Stromal cell of bone marrow (primary cell): ENCODE measurements around the gene TRIM15.

Source experiments
- DNase-seq: peaks from one replicate; pipeline ENCODE4 v3.0.0-alpha.2; 2012; ENCODE audit warnings: low read depth

The TRIM15 gene

DNA sequence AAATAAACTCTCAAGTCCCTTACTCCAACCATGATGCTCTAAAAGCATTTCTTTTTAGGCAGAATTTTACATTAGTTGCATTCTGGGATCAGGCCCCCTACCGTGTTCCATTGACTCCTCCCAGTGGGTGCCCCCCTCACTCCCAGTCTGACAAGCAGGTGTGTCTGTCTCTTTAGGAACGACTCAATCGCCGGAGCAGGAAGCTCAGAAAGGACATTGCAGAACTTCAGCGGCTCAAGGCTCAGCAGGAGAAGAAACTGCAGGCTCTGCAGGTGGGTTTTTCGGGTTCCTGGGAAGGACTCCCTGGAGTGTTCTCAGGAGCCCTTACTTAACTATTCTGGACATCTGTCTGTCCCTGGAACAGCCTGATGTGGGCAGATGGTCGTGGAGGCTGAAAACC is 17.5 kb upstream of the TRIM15 start:
- DNase-seq = no peak

DNA sequence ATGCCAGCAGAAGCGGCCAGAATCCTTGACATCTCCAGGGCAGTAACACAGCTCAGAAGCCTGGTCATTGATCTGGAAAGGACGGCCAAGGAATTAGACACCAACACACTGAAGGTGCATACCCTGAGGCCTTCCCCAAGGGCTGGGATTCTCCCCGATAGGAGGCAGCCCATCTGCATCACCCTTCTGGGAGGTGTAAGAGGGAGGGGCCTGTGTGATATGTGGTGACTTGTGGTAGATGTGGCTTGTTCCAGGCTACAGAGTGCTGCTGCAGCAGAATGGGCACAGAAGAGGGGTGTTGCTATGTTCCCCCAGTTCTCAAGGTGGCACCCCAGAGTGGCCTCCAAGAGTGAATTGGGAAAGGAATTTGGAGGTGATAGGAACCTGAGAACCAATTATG is 16.2 kb upstream of the TRIM15 start:
- DNase-seq = no peak

DNA sequence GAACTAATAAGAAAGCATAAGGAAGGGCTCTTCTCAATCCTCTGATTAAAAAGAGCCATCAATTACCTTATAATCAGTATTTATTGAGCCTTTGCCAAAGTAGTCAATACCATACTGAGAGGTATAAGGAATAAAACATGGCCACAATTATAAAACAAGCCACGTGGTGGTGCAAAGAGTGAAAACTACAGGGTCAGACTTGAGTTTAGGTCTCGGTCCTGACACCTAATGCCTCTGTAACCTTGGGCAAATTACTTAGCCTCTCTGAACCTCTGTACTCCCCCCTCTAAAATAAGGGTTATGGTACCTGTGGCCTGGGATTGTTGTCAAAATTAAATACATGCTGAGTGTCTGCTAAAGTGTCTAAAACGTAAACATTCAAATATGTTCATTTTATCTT is 14.1 kb upstream of the TRIM15 start:
- no peak for DNase-seq

DNA sequence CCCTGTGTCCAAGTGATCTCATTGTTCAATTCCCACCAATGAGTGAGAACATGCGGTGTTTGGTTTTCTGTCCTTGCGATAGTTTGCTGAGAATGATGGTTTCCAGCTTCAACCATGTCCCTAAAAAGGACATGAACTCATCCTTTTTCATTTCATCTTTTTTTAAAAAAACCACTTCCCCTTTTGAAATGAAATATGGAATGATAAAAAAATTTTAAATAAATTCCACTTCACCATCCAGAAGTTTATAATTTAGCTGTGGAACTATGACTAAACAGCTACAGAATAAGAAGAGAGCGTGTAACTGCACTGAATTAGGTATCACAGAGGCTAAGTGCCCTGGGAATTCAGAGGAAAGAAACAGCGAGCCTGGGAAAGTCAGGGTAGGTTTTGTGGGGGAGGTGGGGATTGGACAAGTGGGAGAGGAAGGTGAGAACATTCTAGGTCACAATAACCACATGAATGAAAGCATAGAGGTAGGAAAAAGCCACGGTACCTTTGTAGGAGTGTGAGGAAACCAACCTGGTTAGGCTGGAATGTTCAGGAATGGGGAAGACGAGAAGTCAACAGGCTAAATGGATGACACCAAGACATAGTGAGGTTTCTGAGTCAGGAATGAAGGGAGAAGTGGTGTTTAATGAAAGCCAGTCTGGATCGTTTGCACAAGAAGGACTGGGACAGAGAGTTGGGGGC is 13.3 kb upstream of the TRIM15 start:
- DNase-seq = no peak

DNA sequence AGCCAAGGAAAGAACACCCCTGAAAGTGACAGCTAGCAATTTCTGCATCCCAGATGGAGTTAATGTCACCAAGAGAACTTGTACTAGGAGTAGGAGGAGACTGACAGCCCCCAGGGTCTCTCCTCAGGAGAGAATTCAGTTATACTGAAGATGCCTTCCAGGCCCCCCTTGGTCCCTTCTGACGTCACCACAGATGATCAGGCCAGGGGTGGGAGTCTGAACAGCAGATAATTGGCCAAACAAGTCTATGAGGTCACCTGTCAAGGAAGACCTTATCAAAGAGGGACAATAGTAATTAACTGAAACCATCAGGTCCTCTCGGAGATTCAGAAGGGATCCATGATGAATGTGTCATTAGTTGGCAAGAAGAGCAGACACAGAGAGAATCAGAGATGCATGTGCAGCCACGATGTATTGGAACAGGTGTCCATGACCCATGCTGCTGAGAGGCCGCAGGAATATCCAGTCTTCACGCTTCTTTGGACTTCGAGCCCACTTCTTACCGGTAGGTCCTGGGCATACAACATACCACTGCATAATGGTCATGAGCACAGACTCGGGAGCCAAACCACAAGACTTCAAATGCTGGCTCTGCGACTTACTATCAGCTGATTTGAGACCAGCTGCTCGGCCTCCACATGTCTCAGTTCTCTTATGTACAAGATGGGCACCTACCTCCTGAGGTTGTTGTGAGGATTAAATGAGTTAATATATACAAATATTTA is 12.5 kb upstream of the TRIM15 start:
- no peak for DNase-seq

DNA sequence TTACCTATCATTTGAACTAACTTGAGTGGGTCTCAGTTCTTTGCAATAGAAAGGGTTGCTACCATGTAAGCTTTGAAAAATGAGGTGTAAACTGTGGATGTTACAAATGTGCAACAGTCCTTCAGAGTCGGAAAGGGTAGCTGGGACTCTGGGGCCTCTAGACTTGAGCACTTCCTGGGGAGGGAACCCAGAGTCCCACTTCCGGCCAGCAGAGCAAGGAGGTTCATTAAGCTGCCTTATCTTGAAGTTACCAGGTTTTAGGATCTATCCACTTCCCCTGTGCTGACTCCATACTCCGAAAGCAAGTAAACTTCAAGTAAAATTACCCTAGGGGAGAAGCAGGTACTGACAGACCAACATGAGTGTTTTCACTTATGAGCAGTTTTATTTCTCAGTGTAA is 11.8 kb upstream of the TRIM15 start:
- no peak for DNase-seq

DNA sequence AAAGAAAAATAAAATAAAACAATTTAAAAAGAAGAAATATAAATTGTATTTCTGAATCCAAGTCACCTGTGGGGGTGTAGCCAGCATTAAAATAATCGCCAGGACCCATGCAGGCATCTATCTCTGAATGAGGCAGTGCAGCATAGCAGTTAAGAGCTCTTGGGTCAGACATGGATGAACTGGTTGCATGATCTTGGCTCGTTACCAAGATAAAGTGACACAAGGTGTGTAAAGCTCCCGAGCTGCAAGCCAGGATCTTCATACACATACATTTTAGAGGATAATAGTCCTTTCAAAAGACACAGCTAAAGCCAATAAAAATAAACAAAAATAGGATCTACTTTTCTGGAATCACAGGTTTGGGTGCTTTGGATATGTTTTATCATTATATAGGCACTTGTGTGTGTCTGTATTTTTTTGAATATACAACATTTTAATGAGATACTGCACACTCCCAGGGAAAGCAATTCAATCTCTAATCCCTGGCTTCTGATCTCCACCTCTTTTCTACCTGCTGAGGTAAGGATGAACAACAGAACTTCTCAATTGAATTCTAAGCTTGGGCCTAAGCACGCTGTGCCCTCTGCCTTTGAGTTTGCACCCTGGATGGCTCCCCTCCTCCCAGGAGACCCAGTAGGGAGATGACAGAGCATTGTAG is 11.2 kb upstream of the TRIM15 start:
- DNase-seq = no peak

DNA sequence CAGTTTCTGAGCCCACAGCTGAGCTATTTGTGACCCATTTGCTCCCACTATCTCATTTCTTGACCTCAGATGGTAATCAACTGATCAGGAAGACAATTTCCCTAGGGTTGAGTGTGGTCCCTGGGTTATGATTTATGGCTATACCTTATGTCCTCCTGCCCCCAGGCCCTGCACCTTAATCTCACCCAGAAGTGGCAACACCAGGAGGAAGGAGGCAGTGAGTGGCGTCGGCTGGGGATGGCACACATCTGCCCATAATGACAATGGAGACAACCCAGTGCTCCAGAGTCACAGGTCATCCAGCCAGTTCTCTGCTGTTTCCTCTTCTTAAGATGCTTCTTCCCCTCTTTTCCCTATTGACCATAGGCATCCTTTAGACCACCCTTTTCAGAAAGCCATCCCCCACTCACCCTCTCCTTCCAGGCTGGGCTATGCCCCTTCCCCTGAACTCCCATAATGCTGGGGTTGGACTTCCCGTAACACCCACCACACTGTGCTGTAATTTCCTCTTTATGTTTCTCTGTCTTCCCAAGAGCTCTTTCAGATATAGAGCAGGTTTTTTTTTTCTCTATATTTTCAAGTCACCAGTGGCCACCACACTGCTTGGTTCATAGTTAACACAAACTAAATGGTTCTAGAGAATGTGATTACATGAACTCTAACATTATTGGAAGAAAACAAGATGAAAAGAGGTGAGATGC is 10.3 kb upstream of the TRIM15 start:
- DNase-seq = no peak

DNA sequence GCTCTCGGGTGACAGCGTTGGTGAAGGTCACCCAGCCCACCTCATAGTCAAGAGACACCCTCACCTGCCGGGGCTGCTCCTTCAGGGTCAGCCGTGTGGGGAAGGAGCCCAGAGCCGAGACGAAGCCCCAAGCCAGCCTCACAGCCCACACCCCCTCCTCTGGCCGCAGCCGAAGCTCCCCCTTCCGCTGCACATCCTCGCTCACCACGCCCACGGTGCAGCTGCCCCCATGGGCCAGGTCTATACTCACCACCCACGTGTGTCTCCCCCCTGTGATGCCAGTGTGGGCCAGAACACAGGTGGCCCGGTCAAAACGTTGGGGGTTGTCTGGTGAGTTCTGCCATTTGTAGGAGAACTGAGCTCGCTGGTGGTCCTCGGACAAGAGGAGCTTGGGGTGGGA is 9.3 kb upstream of the TRIM15 start:
- DNase-seq = no peak

DNA sequence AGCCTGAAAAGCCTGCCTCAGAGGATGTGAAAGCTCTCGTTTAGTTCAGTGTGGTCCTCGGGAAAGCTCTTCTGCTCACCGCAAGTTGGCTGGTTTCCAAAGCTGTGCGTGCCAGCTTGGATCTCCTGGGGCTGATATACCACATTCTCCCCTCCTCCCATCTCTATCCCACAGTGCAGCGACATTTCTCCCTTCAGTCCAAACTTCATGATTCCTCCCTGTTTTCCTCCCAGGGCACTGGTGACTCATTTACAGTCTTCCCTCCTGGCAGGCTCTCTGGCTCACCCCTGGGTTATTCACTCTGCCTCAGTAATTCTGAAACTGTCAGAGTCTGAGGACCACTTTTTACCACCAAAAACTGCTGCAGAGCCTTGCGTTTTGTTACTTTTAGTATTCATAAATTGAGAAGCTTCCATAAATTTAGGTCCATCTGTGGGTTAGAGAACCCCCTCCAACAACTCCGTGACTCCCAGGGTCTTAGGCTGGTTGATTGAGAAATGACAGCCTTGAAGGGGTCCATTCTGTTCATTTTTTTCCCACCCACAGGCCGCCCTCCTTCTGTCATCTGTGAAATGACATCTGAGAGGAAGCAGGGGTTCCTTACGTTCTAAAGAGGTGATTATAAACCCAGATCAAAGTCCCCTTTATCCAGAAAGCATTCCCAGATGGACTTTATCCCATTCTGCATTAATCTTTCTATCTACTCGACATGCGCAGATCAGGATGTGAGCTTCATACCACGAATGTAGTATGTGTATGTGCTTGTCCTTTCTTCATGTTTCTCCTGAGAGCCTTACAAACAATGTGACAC is 8.4 kb upstream of the TRIM15 start:
- peak; percentile 82 for DNase-seq

DNA sequence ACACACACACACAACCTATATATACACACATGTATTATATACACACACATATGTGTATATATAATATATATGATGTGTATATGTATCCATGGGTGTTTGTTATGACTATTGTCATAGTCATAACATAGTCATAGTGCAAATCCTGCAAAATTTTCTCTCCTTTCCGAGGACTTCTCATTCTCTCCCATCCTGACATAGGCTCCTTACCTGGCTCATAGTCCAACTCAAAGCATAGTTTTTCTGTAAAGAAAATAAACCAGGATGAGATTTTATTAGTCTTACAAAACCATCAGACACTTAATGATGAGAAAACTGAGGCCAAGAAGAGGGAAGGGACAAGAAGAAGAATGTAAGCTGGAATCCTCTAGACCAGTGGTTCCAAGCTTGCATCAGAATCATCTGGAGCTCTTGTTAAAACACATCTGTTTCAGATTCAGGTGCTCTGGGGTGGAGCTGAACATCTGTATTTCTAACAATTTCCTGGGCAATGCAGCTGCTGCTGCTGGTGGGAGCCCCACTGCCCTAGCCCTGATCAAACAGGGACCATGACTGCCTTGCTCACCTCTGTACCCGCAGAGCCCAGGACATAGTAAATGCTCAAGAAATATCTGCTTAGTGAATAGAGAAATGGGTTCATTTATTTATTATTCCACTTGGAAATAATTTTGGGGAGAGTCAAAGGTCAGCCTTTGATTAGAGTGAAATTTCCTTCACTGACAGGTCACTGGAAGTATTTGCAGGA is 7.7 kb upstream of the TRIM15 start:
- no peak for DNase-seq

DNA sequence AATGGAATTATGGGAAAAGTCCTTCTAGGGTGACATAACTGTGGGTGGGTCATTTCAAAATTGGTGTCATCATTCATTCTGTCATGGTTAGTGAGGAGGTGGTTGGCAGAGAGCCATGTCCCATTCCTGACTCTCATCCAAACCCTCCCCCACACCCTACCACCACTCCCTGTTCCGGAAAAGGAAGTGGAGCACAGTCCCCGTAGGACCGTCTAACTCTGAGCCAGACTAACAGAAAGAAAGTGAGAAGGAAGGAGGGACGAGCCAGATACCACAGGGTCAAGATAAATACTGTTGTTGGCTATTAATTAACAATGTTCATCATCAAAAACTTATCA is 7.1 kb upstream of the TRIM15 start:
- peak; percentile 16 for DNase-seq

DNA sequence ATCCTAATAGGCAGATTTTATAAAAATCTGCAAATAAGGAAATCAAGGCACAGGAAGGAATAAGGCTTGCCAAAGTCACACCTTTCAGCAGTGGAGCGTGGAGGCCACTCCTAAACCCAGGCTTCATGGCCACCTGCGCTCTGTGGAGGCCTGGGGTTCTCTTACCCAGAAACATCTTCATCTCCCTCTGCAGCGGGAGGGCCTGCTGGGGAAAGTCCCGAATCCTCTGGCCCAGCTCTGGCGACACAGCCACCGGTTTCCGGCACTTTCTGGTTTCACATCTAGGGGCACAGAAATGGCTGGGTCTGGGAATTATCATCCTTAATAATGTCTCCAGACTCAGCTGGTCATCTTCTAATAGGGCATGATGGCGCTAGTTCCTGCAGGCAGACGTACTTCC is 6.6 kb upstream of the TRIM15 start:
- DNase-seq = no peak

DNA sequence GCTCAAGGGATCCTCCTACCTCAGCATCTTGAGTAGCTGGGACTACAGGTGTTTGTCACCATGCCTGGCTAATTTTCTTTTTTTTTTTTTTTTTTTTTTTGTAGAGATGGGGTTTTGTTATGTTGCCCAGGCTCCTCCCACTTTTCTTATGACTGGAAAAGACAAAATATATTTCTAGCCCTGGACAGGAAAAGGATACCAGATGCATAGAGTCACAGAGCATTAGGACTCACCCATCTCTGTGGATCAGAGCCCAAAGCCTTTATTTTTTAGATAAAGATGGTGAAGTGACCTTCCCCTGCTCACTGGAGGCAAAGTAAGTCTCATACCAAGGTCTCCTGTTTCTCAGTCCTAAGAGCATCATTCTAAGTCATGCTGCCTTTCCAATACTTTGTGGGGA is 5.8 kb upstream of the TRIM15 start:
- no peak for DNase-seq

DNA sequence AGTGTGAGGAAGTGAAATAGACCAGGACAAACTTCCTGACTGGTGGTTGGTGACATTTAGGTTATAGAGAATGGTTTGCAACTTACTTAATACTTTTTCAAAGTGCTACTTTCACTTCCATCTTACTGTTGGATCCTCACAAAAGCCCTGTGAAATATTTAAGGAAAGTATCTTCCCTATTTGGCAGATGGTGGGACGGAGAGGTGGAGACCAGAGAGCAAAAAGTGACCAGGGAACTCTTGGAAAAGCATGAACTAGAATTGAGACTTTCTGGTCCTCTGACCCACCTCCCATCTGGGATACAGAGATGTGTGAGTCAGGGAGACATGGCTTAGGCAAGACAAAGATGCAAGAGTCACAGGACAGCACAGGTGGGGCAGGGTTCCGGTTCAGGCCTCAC is 5.3 kb upstream of the TRIM15 start:
- DNase-seq = no peak

DNA sequence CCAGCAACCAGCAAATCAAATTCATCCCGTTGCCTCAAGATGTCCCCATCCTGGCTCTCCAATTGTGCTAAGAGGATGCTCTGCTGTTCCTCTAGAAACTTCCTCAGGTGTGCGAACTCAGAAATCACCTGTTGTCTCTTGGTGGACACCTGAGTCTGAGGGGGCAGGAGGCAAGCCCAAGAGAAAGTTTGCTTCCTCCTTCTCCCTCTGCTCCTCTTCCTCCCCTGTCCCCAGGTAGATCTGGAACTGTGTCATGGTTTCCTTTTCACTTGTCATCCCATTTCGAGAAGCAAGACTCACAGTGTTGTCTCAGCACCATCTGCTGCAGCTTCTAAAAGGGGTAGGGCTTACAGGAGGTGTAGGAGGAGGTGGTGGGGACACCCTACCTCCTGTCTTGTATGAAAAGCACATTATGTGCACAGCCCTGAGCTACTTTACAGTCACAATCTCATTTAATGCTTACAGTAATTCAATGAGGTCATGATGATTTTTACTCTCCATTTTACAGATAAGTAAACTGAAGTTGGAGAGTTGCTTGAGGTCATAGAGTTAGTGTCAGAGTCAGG is 4.8 kb upstream of the TRIM15 start:
- DNase-seq = no peak

DNA sequence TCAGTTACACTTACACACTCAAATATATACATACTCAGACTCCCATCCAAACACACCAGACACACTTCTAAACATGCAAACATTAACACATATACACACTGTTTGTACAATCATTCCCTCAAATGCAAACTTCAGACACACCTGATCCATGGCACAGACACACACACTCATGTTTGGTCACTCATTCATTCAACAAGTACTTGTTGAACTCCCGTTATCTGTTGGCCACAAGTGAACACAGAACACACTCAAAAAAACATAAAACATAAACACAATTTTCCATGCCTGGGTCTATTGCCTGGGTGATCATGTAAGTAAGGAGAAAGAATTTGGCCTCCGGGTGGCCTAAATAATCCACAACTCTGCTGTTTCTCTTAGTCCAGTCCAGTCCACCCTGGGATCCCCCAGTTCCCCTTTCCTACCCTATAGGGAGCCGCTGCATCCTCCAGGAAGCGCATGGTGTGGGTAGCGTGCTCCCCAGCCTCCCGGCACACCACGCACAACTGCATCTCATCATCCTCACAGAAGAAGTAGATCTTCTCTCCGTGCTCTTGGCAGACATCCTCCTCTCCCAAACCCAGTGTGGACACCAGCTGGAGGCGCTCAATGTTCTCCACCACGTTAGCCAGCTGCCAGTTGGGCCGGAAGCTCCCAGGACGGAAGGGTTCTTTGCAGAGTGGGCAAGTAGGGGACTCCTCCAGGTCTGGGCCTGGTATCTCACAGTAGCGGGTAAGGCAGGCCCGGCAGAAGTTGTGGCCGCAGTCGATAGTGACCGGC is 3.1 kb upstream of the TRIM15 start:
- no peak for DNase-seq

DNA sequence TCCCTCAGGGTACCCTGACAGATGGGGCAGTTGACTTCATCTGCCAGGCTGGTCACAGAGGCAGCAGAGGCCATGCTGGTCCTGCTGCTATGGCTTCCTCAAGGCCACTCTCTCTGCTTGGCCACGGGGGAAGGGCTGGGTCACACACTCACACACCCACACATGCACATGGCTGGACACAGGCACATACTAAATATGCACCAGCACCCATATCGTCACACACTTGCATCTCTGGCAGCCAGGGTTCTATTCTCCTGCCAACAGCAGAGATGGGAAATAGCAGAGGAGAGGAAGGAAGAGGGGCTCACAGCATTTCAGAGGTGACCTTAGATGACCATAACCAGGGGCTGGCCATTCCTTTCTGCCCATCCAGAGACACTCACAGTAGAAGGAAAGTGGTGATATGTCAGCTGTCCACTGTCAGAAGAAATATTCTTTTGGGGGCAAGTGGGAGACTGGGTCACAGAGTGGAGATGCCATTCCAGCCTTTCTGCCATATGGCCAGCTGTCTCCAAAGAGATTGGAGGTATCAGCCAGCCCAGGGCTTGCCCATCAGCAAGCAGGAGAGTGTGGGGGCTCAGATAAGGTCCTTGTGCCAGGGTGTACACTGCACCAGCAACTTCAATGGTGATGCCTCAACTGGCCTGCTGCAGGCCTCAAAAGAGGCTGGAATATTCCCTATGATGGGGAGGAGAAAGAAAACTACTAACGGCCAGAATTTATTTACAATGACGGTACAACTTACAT is 2.4 kb upstream of the TRIM15 start, which contains the start of gene TRIM10:
Gene TRIM10, minus strand, starts transcription at position 427 of the 747 bp plus-strand sequence. Its CDS starts 353 bp downstream, at position 74.
- DNase-seq = no peak
